Thyroid gland (tissue), 4 donors: Measurements from ENCODE around the gene SLC22A17.

Experiments used
- CTCF ChIP-seq, 6 experiments: fragments of 200-600 bp in 3 of 6; fragments of 450-650 bp in 3 of 6; sonication (generic) in 3 of 6; IDR thresholded peaks; one replicate each; pipeline ENCODE4 v1.5.1; 2016 to 2019; ENCODE audit warnings: antibody characterized with exemption in 6 of 6, mild to moderate bottlenecking in 2 of 6, inconsistent platforms in 1 of 6, moderate library complexity in 1 of 6
- POLR2A ChIP-seq, 2 donors: fragments of 450-650 bp; IDR thresholded peaks; one replicate each; pipeline ENCODE4 v1.6.1; 2017; ENCODE audit warnings: antibody characterized with exemption in 2 of 2, mild to moderate bottlenecking in 2 of 2, moderate library complexity in 1 of 2

- no peak for TF ChIP-seq POLR2A (IDR thresholded peaks at IDR 0.05)
- TF ChIP-seq CTCF (IDR thresholded peaks at IDR 0.05) = no peak
Observed at GRCh38 chr14:23382276-23382675, 29.6 kb upstream of the SLC22A17 start.
